GM18907 (cell line): ENCODE data around the gene ZNF565.
A peak's percentile ranks its signal among the peaks of the same experiment; 100 is the strongest.
"Not testable (repeated sequence)": the region's sequence is repeated elsewhere in the genome, so short reads cannot be mapped to it uniquely, and the experiment has no call there.

Source experiments
- ATAC-seq: cut with Tn5 transposase; IDR thresholded peaks from one replicate; pipeline ENCODE4 v1.9.1; 2021; ENCODE audit warnings: mild to moderate bottlenecking, moderate library complexity; ENCODE audit not compliant: unreplicated experiment

Gene ZNF565

GRCh38 chr19:36152019-36152351 lies 62.5 kb downstream of the ZNF565 start:
- no peak for ATAC-seq

DNA sequence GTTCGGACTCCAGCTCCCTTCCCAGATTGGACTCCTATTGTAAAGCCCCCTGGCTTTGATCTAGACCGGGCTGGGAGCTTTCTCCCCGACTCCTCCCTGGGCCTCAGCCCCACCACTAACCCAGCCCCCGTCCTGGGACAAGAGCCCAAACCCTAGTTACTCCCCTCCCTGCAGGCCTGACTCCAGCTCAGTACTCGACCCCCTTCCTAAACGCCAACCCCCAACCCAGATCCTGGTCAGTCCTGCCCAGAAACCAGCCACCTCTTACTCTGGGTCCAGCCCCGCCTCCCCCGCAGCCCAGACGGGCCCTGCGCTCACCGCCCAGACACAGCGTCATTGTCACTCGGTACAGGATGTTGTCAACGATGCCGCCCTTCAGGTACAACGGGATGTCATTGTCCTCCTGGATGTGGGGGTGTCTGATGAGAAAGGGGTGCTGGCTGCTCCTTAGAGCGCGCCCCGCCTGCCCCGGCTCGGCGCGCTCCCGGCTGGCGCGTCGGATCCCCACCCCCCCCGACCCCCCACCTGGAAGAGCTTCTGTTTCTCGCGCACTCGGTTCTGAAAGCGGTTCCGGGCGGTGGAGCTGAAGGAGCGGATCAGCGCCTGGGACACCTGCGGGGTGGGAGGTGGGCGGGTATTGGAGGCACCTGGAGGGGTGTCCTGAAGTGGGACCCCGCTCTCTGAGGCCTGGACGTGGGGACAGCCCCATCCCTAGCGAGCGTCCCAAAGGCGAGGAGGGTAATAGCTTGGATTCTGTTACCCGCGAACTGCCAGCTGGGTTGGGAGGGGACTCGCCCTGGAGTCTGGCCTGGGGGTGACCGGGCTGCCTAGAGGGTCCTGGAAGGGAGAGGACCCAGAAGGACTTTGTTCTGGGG lies 63.1 kb downstream of the ZNF565 start:
- no peak for ATAC-seq

- ATAC-seq: no peak
Observed at GRCh38 chr19:36150586-36150985, 63.9 kb downstream of the ZNF565 start.

DNA sequence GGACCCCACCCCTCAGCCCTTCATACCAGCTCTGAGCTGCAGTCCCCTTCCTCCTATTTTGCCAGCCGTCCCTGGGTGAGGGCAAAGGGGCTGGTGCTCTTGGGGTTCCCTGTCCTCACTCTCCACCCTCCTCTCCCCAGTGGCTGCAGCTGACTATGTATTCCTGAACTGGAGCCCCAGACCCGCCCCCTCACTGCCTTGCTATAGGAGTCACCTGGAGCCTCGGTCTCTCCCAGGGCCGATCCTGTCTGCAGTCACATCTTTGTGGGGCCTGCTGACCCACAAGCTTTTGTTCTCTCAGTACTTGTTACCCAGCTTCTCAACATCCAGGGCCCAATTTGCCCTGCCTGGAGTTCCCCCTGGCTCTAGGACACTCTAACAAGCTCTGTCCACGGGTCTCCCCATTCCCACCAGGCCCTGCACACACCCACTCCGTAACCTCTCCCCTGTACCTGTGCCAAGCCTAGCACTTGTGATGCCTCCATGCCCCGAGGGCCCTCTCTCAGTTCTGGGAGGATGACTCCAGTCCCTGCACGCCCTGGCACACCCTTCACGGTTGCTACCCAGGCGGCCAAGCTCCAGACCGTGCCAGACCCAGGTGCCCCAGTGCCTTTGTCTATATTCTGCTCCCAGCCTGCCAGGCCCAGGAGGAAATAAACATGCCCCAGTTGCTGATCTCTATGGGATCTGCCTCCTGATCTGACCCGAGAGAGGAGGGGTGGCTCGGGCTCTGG lies 64.6 kb downstream of the ZNF565 start:
- ATAC-seq: no peak

DNA sequence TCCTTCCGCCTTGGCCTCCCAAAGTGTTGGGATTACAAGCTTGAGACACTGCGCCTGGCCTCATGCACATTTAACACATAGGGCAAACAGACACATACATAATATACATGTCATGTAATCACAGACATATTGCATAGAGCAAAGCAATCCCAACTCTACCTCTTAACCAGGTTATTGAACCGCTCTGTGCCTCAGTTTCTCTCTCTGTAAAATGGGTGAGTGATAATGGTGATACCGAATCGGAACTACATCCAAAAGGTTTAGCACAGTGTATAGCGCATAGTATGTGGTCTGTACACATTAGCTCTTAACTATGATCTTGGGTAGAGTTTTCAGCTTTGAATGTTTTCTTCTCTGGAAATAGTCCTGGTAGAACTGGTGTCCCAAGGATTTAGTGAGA lies 69.8 kb downstream of the ZNF565 start:
- no peak for ATAC-seq

DNA sequence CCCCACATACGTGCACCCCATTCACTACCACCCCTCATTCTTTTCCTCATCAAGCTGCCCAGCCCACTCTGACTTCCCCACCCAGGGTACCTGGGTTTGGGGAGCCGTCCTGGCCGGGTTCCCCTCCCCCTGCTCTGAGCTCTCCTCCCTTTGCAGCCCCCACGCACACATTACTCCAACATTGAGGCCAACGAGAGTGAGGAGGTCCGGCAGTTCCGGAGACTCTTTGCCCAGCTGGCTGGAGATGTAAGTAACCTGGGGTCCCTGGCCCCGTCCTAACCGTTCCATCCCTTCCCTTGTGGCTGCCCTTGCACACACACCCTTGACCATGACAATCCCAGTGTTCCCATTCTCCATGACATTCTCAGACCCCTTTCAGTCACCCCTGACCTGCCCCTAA lies 72.0 kb downstream of the ZNF565 start:
- no peak for ATAC-seq

DNA sequence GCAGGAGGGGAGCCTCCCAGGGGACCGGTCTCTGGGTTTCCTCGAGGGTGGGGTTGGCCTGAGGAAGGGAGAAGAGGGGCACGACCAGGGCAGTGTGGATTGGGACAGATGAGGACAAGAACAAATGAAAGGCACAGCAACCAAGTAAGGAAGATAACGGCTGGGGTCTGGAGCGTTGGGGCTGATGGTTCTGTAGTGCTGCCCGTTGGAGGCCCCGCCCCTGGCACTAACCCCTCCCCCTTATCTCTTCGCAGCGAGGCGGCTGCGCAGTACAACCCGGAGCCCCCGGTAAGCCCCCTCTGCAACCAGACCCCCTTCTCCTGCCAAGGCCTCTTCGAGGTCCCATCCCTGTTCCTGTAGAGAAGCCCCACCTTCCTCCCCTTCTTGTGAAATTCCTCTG lies 72.4 kb downstream of the ZNF565 start:
- no peak for ATAC-seq

DNA sequence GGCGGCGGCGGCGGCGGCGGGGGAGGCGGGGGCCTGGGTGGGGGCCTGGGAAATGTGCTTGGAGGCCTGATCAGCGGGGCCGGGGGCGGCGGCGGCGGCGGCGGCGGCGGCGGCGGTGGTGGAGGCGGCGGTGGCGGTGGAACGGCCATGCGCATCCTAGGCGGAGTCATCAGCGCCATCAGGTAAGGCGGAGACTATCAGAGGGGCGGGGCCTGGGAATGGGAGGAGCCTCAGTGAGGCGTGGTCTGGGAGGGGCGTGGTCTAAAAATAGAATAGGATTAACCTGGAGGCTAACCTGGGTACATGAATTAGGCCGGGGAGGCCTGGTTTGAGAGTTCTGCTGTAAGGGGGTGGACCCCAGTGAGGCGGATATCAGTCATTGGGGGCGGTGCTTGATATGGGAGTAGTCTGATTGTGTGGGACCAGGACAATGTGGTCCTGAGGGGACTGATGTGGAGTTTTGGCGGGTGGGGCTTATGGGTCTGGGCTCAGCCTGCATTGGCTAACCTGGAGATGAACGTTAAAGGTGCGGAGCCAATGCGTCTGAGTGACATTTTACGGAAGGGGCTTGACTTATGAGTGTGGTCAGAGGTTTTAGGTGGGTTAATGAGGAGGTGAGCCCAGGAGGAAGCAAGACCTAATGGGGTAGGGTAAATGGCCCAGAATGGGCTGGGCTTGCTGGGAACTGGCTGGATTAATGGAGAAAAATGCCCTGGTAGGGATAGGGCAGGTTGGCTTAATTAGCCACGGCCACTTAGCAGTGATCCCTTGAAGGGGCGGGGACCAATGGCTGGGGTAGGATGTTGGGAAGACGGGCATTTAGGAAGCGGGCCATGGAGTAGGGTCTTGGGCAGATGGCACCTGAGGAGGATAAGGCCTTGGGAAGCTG lies 73.2 kb downstream of the ZNF565 start:
- ATAC-seq: peak; percentile 44

DNA sequence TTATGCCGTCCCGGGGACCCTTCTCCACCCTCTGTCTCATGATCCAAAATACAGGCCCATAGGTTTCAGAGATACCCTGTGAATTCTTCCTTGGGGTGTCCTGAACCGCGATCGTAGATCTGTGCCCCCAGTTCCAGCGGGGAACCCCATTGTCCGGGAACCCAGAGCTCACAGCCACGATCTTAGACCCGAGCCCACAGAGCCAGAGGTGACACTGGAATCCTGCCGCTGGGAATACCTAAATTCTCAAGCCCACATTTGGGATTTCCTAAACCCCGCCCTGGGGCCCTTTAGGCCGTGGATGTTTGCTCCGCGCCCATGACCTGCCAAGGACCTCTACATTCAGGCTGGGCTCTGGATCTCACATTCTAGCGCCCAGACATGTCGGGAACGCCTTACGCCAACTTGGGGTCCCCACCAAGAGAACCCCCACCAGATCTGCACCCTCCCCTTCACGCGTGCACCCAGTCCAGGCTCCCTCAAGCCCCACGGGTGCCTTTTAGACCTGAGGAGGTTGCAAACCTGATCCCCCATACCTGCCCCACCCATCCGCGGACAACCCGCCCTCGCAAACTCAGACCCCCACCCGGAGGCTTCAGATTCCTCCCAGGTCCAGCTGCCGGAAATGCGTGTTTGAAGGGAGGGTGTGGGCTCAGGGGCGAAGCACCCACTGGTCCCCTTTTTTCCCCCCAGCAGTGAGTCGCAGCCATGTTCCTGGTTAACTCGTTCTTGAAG lies 74.0 kb downstream of the ZNF565 start:
- peak; percentile 11 for ATAC-seq

DNA sequence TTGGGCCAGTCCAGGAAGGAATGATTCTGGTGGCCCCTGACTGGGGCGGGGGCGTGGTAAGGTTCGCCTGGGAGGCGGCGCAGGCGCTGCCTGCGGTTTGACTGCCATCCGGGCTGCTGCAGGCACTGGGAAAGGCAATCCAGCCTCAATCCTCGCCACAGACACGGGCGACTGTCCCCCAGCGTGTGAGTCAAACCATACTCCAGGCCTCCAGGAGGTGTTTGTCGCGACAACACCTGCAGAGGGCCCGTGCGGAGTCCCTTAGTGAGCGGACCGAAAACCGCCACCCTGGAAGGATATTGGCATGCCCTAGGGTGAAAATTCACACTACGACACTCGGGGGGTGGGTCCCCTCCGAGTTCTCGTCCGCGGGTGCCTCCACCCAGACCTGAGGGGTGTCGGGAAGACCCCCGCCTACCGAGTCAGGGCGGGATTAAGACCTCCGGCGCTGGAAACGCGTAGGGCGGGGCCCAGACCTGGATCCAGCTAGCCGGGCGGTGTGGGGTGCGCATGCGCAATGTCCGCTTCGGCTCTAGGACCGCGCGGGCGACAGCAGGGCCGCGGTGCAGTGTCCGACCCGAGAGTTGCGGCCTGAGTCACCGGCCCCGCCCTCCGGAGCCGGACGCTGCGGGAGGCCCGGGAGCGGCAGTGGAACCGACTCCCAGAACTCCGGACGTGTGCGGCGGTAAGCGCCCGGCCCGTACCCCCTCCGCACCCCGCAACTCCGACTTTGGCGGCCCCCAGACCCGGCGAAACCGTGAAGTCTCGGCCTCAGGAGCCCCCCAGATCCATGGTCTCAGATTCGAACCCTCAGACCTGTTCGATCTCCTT lies 74.8 kb downstream of the ZNF565 start, which contains the start of gene CAPNS1:
Gene CAPNS1, plus strand, starts transcription at position 594 of the 831 bp plus-strand sequence. CDS start 946 bp downstream, outside the sequence.
- ATAC-seq: peak; percentile 85

- ATAC-seq: no peak
Observed at GRCh38 chr19:36139120-36139472, 75.4 kb downstream of the ZNF565 start.

GRCh38 chr19:36136964-36137686 lies 77.3 kb downstream of the ZNF565 start:
- ATAC-seq: no peak

DNA sequence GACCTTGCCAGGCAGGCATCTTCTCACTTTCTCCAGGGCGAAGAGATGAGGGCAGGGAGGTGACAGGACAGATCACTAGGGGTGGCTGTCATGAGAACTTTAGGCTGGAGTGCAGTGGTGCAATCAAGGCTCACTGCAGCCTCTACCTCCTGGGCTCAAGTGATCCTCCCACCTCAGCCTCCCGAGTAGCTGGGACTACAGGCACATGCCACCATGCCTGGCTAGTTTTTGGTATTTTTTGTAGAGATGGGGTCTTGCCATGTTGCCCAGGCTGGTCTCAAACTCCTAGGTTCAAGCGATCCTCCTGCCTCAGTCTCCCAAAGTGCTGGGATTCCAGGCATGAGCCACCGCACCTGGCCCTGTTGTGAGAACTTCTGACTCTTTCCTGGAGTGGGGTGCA lies 79.6 kb downstream of the ZNF565 start:
- not testable (repeated sequence) for ATAC-seq
